ENCODE data around the gene LSM4. TPM values are rescaled to one million over a fixed set of nuclear protein-coding genes. Genes with fewer than 3 reads are reported as not detected.
A peak's percentile ranks its signal among the peaks of the same experiment; 100 is the strongest.

LSM4 gene
- total and polyA plus RNA-seq, 2 of the 13 experiments (the other 11 are each of a cell fraction or from before 2014, with no cell fraction given): 65.8 to 166 TPM

GRCh38 chr19:18292810-18293641 is 29.9 kb downstream of the LSM4 start (continued):
- TF ChIP-seq MAZ (IDR thresholded peaks at IDR 0.05; ENCODE audit: borderline replicate concordance, low read depth, low read length): no peak
- TF ChIP-seq MAZ (CRISPR knock-in tag; IDR thresholded peaks at IDR 0.05; ENCODE audit: low read depth): peak; percentile 65
- TF ChIP-seq ZNF777 (CRISPR knock-in tag; IDR thresholded peaks at IDR 0.05): no peak
- TF ChIP-seq ZNF281 (CRISPR knock-in tag; IDR thresholded peaks at IDR 0.05; ENCODE audit: borderline replicate concordance): peak; percentile 72
- TF ChIP-seq, protein P1, sequence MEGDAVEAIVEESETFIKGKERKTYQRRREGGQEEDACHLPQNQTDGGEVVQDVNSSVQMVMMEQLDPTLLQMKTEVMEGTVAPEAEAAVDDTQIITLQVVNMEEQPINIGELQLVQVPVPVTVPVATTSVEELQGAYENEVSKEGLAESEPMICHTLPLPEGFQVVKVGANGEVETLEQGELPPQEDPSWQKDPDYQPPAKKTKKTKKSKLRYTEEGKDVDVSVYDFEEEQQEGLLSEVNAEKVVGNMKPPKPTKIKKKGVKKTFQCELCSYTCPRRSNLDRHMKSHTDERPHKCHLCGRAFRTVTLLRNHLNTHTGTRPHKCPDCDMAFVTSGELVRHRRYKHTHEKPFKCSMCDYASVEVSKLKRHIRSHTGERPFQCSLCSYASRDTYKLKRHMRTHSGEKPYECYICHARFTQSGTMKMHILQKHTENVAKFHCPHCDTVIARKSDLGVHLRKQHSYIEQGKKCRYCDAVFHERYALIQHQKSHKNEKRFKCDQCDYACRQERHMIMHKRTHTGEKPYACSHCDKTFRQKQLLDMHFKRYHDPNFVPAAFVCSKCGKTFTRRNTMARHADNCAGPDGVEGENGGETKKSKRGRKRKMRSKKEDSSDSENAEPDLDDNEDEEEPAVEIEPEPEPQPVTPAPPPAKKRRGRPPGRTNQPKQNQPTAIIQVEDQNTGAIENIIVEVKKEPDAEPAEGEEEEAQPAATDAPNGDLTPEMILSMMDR (CRISPR knock-in tag; IDR thresholded peaks at IDR 0.05): peak; percentile 4; the same call in 1 of the 2 replicates
- no peak for TF ChIP-seq ZMYM2 (CRISPR knock-in tag; IDR thresholded peaks at IDR 0.05)
- TF ChIP-seq TBX2 (CRISPR knock-in tag; IDR thresholded peaks at IDR 0.05; ENCODE audit: borderline replicate concordance): 0 out of 2 replicates have a peak, but pooled peaks have one; percentile 13
- no peak for TF ChIP-seq PATZ1 (CRISPR knock-in tag; IDR thresholded peaks at IDR 0.05)
- TF ChIP-seq ZBTB21 (CRISPR knock-in tag; IDR thresholded peaks at IDR 0.05): no peak
- no peak for TF ChIP-seq STAG1 (CRISPR knock-in tag; IDR thresholded peaks at IDR 0.05)
- TF ChIP-seq, protein P2, sequence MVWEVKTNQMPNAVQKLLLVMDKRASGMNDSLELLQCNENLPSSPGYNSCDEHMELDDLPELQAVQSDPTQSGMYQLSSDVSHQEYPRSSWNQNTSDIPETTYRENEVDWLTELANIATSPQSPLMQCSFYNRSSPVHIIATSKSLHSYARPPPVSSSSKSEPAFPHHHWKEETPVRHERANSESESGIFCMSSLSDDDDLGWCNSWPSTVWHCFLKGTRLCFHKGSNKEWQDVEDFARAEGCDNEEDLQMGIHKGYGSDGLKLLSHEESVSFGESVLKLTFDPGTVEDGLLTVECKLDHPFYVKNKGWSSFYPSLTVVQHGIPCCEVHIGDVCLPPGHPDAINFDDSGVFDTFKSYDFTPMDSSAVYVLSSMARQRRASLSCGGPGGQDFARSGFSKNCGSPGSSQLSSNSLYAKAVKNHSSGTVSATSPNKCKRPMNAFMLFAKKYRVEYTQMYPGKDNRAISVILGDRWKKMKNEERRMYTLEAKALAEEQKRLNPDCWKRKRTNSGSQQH (CRISPR knock-in tag; IDR thresholded peaks at IDR 0.05; ENCODE audit: low read depth): no peak
- TF ChIP-seq KLF13 (CRISPR knock-in tag; IDR thresholded peaks at IDR 0.05): no peak
- TF ChIP-seq TAF15 (IDR thresholded peaks at IDR 0.05; ENCODE audit: low read depth, low read length, poor library complexity, severe bottlenecking): no peak
- no peak for TF ChIP-seq ZBTB39 (CRISPR knock-in tag; IDR thresholded peaks at IDR 0.05)
- no peak for TF ChIP-seq ZNF441 (CRISPR knock-in tag; IDR thresholded peaks at IDR 0.05; ENCODE audit: borderline replicate concordance)
- TF ChIP-seq CBX1 (IDR thresholded peaks at IDR 0.05; ENCODE audit: low read depth): no peak
